Mucosa of descending colon (tissue), 3 donors: Measurements from ENCODE around the gene ABTB2. TPM values are rescaled to one million over a fixed set of nuclear protein-coding genes. Genes with fewer than 3 reads are reported as not detected.

ENCODE experiments used
- ATAC-seq: fragments of 200-7000 bp; cut with Tn5 transposase; one replicate; pipeline ENCODE4 v1.9.1; 2020; ENCODE audit warnings: mild to moderate bottlenecking, moderate library complexity
- DNase-seq, 3 donors: peaks; one replicate each; pipeline ENCODE4 v3.0.0-alpha.2; 2020
- H3K36me3 ChIP-seq: fragments of 200-600 bp; one replicate; pipeline ENCODE4 v1.8.0; 2021; ENCODE audit warnings: low read depth, mild to moderate bottlenecking
- H3K4me1 ChIP-seq: fragments of 200-600 bp; one replicate; pipeline ENCODE4 v1.8.0; 2021; ENCODE audit warnings: low read depth, mild to moderate bottlenecking
- H3K4me3 ChIP-seq: fragments of 200-600 bp; one replicate; pipeline ENCODE4 v1.8.0; 2021; ENCODE audit warnings: mild to moderate bottlenecking
- H3K9me3 ChIP-seq: fragments of 200-600 bp; one replicate; pipeline ENCODE4 v1.8.0; 2021; ENCODE audit warnings: mild to moderate bottlenecking
- intact Hi-C, 2 donors: fragments of 100-400 bp; cut with DNase I in 1 of 2; cut with micrococcal nuclease in 1 of 2; formaldehyde crosslinking; loops; one replicate each; pipeline versions ENCODE4 v1.11.0 to v1.11.1; 2022; cut with DNase I, micrococcal nuclease
- total RNA-seq, 3 donors: library from RNA; stranded (reverse); fragmentation: NEBNext Ultra II Directional in 2 of 3; extraction: Animal tissue kit (Norgen Biotek cat#: 25700) in 2 of 3; gene quantifications; one replicate each; pipeline versions ENCODE4 v1.2.1 to v1.2.4, GENCODE V29; 2021 to 2023
- TF ChIP-seq, protein P1 (sequence below): fragments of 200-600 bp; IDR thresholded peaks from one replicate; pipeline ENCODE4 v1.8.0; 2022; ENCODE audit warnings: antibody characterized with exemption, mild to moderate bottlenecking
- donor health status: DM: no; HTN: no; CAD: no; lungs with moderate emphysema.
- donor health status: DM: no; HTN: no; CAD: no.
- donor health status: DM: no; HTN: yes; CAD: no.

Gene ABTB2
- total RNA-seq, 3 donors from 2014 or later: 12.8 to 16.8 (median 14.3) TPM

DNA sequence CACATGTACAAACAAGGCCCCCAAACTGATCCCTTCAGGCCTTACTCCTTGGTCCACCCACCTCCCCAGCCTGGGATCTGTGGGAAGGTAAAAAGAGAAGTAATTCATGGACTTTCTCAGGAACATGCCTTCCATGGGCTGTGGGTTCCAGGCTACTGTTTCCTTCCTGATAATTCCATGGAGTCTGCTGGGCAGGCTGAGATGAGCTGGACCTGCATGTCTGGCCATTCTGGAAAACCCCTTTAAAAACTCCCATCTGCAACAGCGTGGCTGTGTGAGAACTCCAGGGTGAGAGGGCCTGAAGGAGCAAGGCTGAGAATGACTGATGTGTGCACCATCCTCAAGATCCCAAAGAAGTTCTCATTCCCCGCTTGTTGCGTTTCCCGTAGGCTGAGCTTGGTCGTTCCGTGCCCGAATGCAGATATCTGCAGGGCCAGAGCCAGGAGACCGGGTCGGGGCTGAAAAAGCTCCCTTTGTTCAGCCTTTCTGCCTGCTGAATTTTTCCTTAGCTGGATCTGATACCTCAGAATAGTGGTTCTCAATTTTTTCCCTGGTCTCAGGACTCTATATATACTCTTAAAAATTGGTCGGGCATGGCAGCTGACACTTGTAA is 179.5 kb downstream of the ABTB2 start:
- Histone ChIP-seq H3K9me3 (no peaks in the 10 kb centered on the region), H3K36me3 (no peaks in the 10 kb centered on the region), H3K4me3 (no peak overlapping the region), H3K4me1 (no peaks in the 10 kb centered on the region)
- DNase-seq: no peak
- intact Hi-C loops: no loop called here
- no peak for ATAC-seq
- TF ChIP-seq, protein P1, sequence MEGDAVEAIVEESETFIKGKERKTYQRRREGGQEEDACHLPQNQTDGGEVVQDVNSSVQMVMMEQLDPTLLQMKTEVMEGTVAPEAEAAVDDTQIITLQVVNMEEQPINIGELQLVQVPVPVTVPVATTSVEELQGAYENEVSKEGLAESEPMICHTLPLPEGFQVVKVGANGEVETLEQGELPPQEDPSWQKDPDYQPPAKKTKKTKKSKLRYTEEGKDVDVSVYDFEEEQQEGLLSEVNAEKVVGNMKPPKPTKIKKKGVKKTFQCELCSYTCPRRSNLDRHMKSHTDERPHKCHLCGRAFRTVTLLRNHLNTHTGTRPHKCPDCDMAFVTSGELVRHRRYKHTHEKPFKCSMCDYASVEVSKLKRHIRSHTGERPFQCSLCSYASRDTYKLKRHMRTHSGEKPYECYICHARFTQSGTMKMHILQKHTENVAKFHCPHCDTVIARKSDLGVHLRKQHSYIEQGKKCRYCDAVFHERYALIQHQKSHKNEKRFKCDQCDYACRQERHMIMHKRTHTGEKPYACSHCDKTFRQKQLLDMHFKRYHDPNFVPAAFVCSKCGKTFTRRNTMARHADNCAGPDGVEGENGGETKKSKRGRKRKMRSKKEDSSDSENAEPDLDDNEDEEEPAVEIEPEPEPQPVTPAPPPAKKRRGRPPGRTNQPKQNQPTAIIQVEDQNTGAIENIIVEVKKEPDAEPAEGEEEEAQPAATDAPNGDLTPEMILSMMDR: no peak

GRCh38 chr11:34176751-34177209 is 181.0 kb downstream of the ABTB2 start:
- no peaks in the 10 kb centered on the region for H3K36me3 ChIP-seq
- ATAC-seq (no peak), DNase-seq (no peak)
- intact Hi-C loops: no loop called here
- no peak overlapping the region for H3K4me3 ChIP-seq
- TF ChIP-seq, protein P1: no peak
- H3K4me1 ChIP-seq: no peaks in the 10 kb centered on the region
- H3K9me3 ChIP-seq: no peaks in the 10 kb centered on the region

DNA sequence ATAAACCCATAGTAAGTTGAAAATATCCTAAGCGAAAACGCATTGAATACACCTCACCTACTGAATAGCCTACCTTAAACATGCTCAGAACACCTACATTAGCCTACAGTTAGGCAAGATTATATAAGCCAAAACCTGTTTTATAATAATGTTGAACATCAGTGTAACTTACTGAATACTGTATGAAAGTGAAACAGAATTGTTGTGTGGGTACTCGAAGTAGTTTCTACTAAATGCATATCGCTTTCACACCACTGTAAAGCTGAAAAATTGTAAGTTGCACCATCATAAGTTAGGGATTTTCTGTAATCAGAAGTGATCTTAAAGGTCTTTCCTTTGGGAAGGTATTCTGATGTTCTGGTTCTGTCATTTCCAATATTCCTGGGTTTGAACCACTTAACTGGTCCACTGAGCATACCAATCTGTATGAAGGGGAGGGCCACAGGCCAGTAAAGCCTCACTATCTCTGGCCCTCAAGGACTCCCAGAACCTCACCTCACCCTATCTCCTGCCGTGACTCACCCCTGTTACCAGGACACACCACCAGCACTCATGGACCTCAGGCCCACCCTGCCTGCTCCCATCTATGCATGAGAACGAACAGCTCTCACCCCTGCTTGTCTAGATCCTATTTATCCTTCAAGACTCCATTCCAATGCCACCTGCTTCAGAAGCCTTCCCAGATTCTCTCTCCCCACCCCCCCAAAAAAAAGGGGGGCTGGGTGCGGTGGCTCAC is 182.4 kb downstream of the ABTB2 start:
- H3K9me3 ChIP-seq: no peaks in the 10 kb centered on the region
- H3K36me3 ChIP-seq: no peaks in the 10 kb centered on the region
- no peak overlapping the region for H3K4me3 ChIP-seq
- H3K4me1 ChIP-seq: no peaks in the 10 kb centered on the region
- DNase-seq: no peak
- TF ChIP-seq, protein P1: no peak
- ATAC-seq: no peak
- intact Hi-C loops: loop anchor here (2.0 kb wide), 2 partner anchors 183 to 185 kb away; partner anchors contain the start of gene ABTB2 (in 1 of the 2)

- Histone ChIP-seq H3K9me3 (no peaks in the 10 kb centered on the region), H3K4me3 (no peak overlapping the region), H3K4me1 (no peaks in the 10 kb centered on the region), H3K36me3 (no peaks in the 10 kb centered on the region)
- intact Hi-C loops: loop anchor here (2.0 kb wide), 2 partner anchors 184 to 186 kb away; partner anchors contain the start of gene ABTB2 (in 1 of the 2)
- DNase-seq (peak; percentile 83 to 93 (median 91)), ATAC-seq (peak; percentile 98)
- TF ChIP-seq, protein P1: peak; percentile 92
Measured at GRCh38 chr11:34174412-34175041, 183.3 kb downstream of the ABTB2 start.

DNA sequence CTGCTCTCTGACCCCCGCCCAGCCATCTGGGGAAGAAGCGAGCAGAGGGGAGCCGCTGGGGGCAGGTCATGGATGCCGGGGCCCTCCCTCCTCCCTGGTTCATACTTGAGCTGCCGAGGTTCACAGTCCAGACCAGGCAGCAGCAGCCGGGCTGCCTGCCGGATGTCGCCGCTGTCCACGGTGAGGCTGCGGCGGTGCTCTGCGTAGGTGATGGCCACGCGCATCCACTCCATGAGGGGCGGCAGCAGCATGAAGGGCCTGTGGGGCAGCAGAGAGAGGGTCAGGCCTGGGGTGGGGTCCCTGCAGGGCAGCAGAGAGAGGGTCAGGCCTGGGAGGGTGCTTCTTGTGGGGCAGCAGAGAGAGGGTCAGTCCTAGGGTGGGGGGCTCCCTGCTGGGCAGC is 184.8 kb downstream of the ABTB2 start:
- Histone ChIP-seq H3K4me3 (no peak overlapping the region), H3K4me1 (no peaks in the 10 kb centered on the region), H3K36me3 (no peaks in the 10 kb centered on the region), H3K9me3 (no peaks in the 10 kb centered on the region)
- TF ChIP-seq, protein P1: no peak
- no peak for ATAC-seq
- no peak for DNase-seq
- intact Hi-C loops: no loop called here
